ENCODE results near the gene GPC1.
"Not testable (repeated sequence)": the region's sequence is repeated elsewhere in the genome, so short reads cannot be mapped to it uniquely, and the experiment has no call there.

GPC1 gene

DNA sequence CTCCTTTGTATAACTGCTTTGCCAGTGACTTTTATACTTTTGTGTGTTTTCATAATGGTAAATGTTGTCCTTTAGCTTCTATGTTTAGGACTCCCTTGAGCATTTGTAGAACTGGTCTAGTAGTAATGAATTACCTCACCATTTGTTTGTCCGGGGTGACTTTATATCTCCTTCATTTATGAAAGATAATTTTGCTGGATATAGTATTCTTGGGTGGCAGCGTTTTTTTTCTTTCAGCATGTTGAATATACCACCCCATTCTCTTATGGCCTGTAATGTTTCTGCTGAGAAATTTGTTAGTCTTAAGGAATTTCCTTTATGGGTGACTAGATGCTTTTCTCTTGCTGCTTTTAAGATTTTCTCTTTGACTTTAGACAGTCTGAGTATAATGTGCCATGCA, 56.0 kb downstream of the GPC1 start:
- DNase-seq (ENCODE audit: insufficient read length, low spot score) (no peak), FAIRE-seq (no peak)

DNA sequence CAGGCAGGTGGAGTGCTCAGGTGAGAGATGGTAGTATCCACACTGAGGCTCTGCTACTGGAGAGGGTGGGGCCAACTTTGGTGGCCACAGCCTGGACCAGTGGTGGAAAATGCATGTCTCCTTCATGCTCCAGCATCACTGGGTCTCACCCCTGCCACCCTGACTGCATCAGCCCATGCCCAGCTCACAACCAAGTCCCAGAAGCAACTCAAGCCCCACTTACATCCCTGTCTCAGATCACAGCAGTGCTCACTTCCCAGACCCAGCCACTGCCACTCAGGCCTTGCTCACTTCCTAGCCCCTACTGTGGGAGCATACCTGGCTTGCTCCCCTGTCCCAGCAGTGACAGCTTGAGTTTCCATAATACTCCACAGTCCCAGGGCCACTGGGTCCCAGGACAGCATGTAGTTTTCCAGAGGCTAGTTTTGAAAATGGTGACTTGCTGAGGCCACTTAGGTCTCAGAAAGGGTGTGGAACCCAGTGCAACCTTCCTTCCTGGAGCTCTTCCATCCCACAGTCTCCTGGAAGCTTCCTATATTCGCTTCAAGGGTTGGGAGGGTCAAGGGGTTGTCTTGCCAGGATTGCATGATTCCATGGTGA, 58.8 kb downstream of the GPC1 start:
- DNase-seq (ENCODE audit: insufficient read length, low spot score) (no peak), FAIRE-seq (peak; percentile 28)

DNA sequence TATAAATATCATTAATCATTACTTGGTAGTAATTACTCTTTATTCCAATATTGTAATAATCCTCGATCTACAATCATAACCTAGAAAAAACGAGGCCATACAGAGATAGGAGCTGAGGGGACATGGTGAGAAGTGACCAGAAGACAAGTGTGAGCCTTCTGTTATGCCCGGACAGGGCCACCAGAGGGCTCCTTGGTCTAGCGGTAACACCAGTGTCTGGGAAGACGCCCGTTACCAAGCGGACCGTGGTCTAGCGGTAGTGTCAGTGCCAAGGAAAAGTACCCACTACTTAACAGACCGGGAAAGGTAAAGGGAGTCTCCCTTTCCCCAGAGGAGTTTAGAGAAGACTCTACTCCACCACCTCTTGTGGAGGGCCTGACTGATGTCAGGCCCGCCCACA, 59.5 kb downstream of the GPC1 start:
- DNase-seq (ENCODE audit: insufficient read length, low spot score); FAIRE-seq: not testable (repeated sequence)

DNA sequence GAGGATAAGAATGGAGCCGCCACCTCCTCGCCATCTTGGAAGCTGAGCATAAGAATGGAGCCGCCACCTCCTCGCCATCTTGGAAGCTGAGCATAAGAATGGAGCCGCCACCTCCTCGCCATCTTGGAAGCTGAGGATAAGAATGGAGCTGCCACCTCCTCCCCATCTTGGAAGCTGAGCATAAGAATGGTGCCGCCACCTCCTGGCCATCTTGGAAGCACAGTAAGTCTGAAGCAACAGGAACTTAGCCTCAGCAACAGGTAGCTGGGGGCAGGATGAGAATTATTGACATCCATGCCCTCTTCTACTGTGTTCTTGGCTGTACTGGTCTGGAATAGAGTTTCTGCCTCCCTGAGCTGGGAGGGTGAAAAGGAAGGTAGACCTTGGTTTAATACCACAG, 61.6 kb downstream of the GPC1 start:
- FAIRE-seq; DNase-seq (ENCODE audit: insufficient read length, low spot score): not testable (repeated sequence)

DNA sequence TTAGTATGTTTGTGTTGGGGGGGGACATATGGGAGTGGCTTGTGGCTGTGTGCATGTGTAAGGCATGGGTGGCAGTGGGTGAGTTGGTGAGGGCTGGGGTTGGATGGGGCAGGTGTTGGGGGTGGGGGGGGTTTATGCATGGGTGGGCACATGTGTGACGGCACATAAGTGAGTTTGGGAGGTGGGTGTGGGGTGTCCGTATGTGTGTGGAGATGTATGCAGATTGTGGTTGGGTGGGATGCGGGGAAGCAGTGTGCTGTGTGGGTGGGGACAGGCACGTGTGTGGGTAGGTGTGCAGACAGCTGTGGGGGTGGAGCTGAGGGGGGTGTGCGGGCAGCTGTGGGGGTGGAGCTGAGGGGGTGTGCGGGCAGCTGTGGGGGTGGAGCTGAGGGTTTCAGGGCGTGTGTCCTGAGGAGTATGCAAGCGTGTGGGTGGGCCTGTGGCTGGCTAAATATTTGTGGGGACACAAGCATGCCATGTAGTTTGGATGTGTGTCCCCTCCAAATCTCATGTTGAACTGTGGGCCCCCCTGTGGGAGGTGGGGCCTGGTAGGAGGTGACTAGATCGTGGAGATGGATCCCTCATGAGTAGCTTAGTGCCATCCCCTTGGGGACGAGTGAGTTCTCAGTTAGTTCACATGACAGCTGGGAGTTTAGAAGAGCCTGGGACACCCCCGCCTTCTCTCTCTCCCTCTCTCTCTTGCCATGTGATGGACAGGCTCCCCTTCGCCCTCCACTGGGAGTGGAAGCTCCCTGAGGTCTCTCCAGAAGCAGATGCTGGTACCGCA, 62.9 kb downstream of the GPC1 start:
- no peak for FAIRE-seq
- DNase-seq (ENCODE audit: insufficient read length, low spot score) = no peak

DNA sequence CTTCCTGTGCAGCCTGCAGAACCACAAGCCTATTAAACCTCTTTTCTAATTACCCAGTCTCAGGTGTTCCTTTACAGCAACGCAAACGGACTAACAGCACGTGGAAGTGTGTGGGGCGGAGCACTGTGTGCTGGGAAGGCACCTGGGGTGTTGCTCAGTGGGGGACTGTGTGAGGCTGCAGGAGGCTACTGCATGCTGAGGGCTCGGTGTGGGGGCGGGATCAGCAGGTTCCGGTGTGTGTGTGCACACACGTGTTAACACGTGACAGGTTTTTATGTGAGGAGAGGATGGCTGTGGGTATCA, 63.4 kb downstream of the GPC1 start:
- no peak for DNase-seq (ENCODE audit: insufficient read length, low spot score)
- no peak for FAIRE-seq

DNA sequence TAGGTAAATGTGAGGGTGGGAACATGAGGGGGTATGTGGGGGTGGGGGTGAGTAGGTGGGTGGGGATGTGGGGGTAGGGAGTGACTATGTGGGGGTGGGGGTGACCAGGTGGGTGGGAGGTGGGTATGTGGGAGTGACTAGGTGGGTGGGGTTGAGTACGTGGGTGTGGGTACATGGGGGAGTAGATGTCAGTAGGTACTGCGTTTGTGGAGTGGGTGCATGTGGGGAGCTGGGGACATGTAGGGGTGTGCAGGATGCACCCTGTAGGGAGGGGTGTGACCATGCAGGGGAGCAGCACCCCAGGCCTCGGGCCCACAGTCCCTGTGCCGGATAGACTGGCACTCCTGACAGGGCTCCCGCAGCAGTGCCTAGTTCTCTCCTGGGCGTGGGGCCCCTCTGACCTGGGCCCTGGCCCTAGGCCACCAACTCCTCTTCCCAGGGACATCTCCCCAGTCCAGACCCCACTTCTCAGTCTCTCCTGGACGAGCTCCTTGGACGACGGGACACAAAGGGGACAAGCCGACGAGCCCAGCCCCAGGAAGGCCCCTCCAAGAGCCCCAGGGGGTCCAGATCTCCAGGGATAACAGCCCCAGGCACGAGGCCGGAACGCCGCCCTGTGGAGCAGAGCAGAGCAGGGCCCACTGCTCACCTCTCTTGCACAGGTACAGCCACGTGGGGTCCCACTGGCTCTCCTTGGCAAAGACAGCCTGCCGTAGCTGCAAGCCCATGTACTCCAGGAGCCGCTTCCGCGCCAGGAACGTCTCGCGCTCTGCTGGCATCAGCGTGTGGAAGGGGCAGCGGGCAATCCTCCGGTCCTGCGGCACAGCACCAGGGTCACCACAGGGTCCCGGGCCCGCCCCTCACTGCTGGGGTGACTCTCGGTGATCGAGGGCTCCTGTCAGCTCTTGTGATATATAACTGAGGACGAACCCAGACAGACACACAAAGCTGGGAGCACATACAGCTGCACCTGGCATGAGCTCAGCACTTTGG, 64.1 kb downstream of the GPC1 start:
- FAIRE-seq (no peak), DNase-seq (ENCODE audit: insufficient read length, low spot score) (no peak)

DNA sequence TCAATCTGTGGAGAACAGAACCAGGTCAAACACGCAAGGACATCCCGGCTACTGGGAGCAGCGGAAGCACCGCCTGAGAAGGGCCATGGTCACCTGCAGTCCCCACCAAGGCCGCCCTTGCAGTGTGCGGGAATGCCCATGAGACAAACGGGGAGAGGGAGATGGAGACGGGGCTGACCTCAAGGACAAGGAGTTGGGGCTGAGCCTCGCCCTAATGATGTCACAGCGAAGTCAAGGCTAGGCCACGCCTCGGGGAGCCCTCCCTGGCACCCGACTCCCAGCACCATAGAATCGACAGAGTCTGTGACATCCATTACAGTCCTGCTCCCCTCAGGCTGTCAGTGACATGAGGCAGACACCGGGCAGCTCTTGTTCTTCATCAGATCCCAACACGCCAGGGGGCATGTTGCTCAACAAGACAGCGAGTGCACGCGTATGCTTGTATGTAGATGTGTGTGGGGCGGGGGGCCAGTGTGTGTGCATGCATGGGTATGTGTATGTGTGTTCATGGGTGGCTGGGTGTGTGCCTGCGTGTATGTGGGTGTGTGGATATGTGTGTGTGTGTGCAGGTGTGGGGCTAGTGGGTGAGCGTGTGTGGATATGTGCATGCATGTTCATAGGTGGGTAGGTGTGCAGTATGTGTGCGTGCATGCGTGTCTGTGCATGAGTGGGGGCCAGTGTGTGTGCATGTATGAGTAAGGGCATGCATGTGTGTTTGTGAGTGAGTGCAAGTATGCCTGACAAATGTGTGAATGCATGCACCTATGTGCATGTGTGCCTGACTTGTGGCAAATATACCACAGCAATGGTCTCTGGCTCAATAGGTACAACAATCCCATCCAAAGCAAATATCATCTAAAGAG, 65.3 kb downstream of the GPC1 start:
- FAIRE-seq = peak; percentile 48
- DNase-seq (ENCODE audit: insufficient read length, low spot score) = no peak

DNA sequence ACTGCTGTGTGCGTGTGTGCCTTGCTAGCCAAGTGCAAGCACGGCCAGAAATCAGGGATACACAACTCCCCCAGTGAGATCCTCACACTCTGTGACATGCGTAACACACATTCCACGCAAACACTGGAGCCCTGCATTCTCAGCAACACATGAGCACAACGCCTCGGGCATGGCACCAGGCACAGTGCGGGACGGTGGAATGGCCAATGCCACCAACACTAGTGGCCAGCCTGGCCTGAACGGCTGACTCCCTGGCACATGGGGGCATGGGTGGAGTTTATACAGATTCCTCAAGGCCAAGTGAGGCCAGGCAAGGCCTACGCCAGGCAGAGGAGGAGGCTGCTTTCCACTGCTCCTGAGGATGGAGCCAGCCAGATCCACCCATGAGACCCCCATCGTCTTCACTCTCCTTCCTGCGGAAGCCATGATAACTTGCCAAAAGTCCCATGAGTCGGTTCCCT, 66.1 kb downstream of the GPC1 start:
- DNase-seq (ENCODE audit: insufficient read length, low spot score) (no peak), FAIRE-seq (no peak)

DNA sequence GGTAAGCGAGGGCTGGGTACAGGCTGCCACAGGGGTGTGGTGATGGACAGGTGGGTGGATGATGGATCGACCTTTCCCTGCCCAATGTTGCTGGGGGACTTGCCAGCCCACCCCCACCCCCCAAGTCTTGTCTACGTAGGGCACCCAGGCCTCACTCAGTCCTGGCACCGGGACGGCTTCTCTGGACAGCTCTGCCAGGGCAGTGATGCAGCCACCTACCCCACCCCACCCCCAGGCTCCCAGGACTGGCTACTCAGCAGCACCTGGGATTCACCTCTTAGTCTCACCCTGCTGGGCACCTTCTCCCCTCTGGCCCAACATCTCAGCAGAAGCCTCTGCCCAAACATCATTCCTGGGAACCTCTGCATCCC, 66.6 kb downstream of the GPC1 start:
- FAIRE-seq (no peak), DNase-seq (ENCODE audit: insufficient read length, low spot score) (no peak)

DNA sequence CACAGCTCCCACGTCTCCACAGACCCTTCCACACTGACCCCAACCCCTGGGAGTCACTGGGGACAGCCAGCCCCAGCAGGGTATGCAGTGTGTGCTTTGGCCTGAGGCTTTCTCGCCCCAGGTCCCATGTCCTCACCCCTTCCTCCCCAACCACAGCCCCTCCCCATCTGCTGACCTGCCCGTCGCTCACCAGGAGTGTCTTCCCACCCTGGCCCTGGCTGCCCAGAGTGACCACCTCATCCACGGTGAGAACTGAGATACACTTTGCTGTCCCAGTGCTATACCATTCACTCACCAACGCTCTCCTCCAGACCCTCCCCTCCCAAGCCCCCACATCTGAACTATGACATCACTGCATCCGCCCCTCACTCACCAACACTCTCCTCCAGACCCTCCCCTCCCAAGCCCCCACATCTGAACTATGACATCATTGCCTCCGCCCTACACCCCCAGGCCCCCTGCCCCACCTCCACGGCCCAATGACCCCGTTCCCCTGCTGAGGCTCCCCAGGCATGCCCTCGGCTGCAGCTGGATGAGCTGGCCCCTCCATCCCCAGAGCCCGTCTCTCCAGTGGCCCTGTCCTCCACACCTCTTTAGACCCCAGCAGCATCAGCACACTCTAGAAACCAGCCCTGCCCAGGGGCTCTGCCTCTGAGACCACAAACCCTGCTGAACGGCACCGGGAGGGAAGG, 67.1 kb downstream of the GPC1 start:
- DNase-seq (ENCODE audit: insufficient read length, low spot score) = no peak
- FAIRE-seq = peak; percentile 9

DNA sequence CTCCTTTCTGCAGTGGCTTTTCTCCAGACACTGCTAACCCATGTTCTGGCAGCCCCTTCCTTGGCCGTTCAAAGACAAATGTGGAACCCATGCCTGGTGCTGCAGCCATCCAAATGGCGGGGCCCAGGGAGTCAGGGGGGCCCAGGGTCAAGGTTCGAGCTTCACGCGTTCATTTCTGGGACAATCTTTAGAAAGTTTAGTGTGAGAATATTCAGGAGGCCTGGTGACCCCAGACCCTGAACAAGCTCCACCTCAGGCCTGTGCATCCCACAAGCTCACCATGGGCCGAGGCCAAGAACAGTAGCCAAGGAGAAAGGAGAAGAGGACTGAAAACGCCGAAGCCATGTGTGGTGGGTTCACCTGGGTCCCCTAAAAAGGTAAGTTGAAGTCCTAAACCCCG, 67.9 kb downstream of the GPC1 start:
- FAIRE-seq = no peak
- DNase-seq (ENCODE audit: insufficient read length, low spot score) = no peak

DNA sequence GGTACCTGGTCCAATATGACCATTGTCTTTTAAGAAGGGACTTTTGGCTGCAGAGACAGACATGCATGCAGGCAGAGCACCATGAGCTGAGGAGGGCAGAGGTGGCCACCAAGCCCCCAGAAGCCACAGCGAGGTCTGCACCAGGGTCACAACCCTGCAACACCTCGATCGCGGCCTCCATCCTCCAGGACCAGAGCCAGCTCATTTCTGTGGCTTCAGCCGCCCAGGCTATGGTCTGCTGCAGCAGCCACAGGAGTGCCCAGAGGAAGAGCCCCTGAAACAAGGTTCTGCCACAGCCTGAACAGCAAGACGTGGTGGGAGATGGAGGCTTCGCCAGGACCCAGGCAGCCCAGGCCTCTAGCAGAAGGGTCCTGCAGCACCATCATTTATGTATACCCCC, 68.4 kb downstream of the GPC1 start:
- FAIRE-seq = no peak
- DNase-seq (ENCODE audit: insufficient read length, low spot score) = no peak

DNA sequence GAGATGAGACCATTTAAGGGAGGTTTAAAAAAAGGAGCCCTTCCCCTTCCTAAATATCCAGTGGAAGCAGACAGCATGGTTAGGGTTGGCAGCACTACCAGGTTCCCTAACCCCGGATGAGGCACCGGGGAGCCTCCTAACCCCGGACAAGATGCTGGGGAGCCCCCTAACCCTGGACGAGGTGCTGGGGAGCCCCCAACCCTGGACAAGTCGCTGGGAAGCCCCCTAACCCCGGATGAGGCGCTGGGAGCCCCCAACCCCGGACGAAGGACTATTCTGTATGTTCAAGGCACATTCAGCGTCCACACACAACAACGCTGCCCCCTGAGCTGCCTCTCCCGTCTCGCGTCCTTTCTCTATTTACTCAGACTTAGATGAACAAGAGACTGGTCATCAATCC, 70.4 kb downstream of the GPC1 start:
- DNase-seq (ENCODE audit: insufficient read length, low spot score) = no peak
- FAIRE-seq = no peak

DNA sequence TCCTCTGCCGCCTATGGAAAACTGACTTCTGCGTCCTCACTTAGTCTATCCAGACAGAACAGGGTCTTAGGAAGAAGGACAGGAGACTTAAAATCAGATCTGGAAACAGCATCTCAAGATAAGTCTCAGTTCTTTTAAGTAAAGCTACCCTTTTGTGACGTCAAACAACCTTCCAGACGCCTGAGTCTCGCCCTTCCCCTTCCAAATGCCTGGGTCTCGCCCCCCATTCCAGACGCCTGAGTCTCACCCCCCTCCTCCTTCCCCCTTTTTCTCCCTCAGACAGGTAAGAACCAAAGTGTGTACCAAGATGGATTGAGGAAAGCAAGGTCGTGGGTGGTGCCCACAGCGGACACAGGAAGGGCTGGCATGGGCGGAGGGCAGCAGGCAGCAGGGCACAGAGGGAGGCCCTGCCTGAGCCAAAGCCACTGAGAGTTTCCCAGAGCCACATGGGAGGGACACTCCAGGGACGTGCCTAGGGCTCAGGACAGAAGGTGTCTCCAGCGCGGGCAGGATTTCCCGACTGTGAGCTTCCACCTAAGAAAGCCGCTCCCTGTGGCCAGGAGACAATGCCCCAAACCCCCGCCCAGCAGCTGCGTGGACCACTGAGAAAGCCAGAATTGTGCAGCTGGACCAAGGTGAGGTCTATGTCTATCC, 71.1 kb downstream of the GPC1 start:
- DNase-seq (ENCODE audit: insufficient read length, low spot score) (no peak), FAIRE-seq (no peak)

DNA sequence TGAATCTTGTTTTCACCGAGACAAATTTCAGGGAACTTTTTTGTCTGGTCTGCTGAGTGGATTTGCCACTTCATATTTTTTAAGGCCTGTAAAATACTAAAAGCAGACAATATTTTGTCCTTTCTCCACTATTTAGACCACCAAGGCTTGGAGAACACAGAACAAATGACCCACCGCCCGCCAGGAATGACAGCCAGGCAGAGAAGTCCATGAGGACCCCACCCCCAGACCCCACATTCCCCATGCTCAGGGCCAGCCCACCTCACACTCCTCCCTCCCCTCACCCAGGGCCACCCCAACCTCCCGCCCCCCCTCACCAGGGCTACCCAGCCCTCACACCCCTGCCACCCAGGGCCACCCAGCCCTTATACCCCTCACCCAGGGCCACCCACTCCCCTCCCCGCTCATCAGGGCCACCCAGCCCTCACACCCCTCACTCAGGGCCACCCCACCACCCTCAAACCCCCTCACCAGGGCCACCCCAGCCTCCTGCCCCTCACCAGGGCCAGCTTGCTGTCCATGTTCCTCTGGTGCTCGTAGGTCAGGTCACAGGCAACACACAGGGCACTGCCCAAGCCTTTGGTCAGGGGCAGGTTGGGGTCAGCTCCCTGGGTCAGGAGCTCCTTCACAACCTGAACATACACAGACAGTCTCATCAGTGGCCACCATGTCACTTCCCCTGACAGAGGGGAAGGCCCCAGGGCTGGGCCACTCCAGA, 71.8 kb downstream of the GPC1 start:
- DNase-seq (ENCODE audit: insufficient read length, low spot score) (no peak), FAIRE-seq (no peak)

DNA sequence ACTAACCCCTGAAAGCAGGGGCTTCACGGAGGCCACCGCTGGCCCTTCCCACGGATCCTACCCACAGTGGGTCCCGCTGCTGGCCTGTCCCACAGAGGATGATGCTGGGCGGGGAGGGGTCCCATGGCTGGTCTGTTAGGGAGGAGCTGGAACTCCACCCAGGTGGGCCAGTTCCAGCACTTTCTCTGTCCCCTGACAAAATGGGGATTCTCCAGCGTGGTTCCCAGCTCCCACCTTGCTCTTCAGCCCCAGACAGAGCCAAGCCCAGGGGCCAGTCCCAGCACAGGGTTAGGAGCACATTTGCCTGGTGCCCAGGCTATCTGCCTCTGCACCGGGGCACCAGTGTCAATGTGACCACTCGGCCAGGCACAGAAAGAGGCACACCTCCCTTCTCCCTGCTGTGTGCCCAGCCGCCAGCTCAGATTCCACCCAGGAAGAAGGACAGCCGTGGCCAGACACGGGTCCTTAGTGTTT, 72.4 kb downstream of the GPC1 start:
- FAIRE-seq (no peak), DNase-seq (ENCODE audit: insufficient read length, low spot score) (no peak)

DNA sequence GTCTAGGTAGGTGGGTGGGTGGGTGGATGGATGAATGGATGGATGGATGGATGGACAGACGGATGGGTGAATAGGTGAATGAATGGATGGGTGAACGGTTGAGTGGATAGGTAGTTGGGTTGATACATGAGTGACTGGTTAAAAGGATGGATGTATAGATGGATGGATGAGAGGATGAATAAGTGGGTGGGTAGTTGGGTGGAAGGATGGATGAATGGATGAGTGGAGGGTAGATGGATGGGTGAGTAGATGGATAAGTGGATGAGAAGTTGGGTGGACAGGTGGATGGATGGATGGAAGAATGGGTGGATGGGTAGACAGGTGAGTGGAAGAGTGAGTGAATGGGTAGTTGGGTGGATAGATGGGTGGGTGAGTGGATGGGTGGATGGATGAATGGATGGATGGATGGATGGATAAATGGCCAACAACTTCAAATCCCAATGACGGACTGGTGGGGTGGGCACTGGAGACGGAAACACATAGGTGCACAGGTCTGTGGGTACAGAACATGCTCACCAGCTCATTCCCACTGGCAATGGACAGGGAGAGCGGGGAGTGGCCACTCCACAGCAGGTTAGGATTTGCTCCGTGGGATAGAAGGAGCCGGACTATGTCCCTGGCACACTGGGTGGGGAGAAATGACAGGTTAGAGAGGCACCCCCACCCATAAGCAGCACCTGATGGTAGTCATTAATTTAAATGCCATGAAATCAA, 73.5 kb downstream of the GPC1 start:
- DNase-seq (ENCODE audit: insufficient read length, low spot score) (no peak), FAIRE-seq (peak; percentile 46)
